Activated B cell treated with CpG ODN at 0.5 μM for 24 hours (primary cell): ENCODE data around the gene PPIL3. TPM values are rescaled to one million over a fixed set of nuclear protein-coding genes. Genes with fewer than 3 reads are reported as not detected.

Source experiments
- ATAC-seq: fragments of 200-7000 bp; cut with Tn5 transposase; one replicate; pipeline ENCODE4 v1.10.0; 2021; ENCODE audit warnings: low read depth, mild to moderate bottlenecking, moderate library complexity
- CTCF ChIA-PET: fragments of 350-600 bp; sonication (Branson Sonifier 250); formaldehyde crosslinking; loops from one replicate; lab custom pipeline; 2021; ENCODE audit warnings: antibody characterized with exemption; lab: Charles Lee
- POLR2A ChIA-PET: fragments of 350-600 bp; sonication (Branson Sonifier 250); formaldehyde crosslinking; loops from one replicate; lab custom pipeline; 2021; ENCODE audit warnings: antibody characterized with exemption; lab: Charles Lee
- DNase-seq: peaks from one replicate; pipeline ENCODE4 v3.0.0; 2022
- H3K27ac Mint-ChIP-seq: one replicate; pipeline ENCODE4 v1.8.0; 2020; ENCODE audit warnings: mixed read lengths
- H3K27me3 Mint-ChIP-seq: one replicate; pipeline ENCODE4 v1.8.0; 2021; ENCODE audit warnings: mixed read lengths
- H3K36me3 Mint-ChIP-seq: one replicate; pipeline ENCODE4 v1.8.0; 2021; ENCODE audit warnings: low read depth, mixed read lengths
- H3K4me1 Mint-ChIP-seq: one replicate; pipeline ENCODE4 v1.8.0; 2021; ENCODE audit warnings: mixed read lengths
- H3K4me3 Mint-ChIP-seq: one replicate; pipeline ENCODE4 v1.8.0; 2020; ENCODE audit warnings: mild to moderate bottlenecking, mixed read lengths
- H3K9me3 Mint-ChIP-seq: one replicate; pipeline ENCODE4 v1.8.0; 2020; ENCODE audit warnings: mixed read lengths
- intact Hi-C: fragments of 100-400 bp; cut with micrococcal nuclease; formaldehyde crosslinking; loops from one replicate; pipeline ENCODE4 v1.15.1; 2024
- total RNA-seq: library from RNA; stranded (reverse); gene quantifications from 2 replicates; pipeline ENCODE4 v1.2.3, GENCODE V29; 2022
- TF ChIP-seq, protein P1 (sequence below): fragments of 200-600 bp; IDR thresholded peaks from one replicate; pipeline ENCODE4 v1.8.0; 2022; ENCODE audit warnings: antibody characterized with exemption, mild to moderate bottlenecking

Gene PPIL3
- total RNA-seq, 1 donor from 2014 or later = 52.5 TPM

- ChIA-PET POLR2A (interaction anchor here (0.5 kb wide), 1 partner anchor 306 kb away, joined by 4 read pairs; no protein-coding TSS in a partner anchor), CTCF (interaction anchor here (1.7 kb wide), 1 partner anchor 264 kb away, joined by 3 read pairs; no protein-coding TSS in a partner anchor)
- intact Hi-C loops = no loop called here
- H3K27me3 Mint-ChIP-seq = no peaks in the 10 kb centered on the region
- TF ChIP-seq, protein P1, sequence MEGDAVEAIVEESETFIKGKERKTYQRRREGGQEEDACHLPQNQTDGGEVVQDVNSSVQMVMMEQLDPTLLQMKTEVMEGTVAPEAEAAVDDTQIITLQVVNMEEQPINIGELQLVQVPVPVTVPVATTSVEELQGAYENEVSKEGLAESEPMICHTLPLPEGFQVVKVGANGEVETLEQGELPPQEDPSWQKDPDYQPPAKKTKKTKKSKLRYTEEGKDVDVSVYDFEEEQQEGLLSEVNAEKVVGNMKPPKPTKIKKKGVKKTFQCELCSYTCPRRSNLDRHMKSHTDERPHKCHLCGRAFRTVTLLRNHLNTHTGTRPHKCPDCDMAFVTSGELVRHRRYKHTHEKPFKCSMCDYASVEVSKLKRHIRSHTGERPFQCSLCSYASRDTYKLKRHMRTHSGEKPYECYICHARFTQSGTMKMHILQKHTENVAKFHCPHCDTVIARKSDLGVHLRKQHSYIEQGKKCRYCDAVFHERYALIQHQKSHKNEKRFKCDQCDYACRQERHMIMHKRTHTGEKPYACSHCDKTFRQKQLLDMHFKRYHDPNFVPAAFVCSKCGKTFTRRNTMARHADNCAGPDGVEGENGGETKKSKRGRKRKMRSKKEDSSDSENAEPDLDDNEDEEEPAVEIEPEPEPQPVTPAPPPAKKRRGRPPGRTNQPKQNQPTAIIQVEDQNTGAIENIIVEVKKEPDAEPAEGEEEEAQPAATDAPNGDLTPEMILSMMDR = no peak
- peaks cover 67% of the 10 kb centered on the region for H3K36me3 Mint-ChIP-seq
- ATAC-seq (no peak), DNase-seq (no peak)
- H3K27ac Mint-ChIP-seq = no peak overlapping the region
- H3K9me3 Mint-ChIP-seq = no peaks in the 10 kb centered on the region
- H3K4me1 Mint-ChIP-seq = no peaks in the 10 kb centered on the region
- H3K4me3 Mint-ChIP-seq = no peak overlapping the region
These were observed 24.8 kb upstream of the PPIL3 start for GRCh38 chr2:200913654-200914053.

- Mint-ChIP-seq H3K4me3 (no peak overlapping the region), H3K27ac (no peak overlapping the region), H3K27me3 (no peaks in the 10 kb centered on the region), H3K9me3 (no peaks in the 10 kb centered on the region), H3K36me3 (peaks cover 60% of the 10 kb centered on the region), H3K4me1 (no peaks in the 10 kb centered on the region)
- no peak for ATAC-seq
- DNase-seq = no peak
- TF ChIP-seq, protein P1 = no peak
- ChIA-PET CTCF (no interaction called here), POLR2A (interaction anchor here (0.7 kb wide), 2 partner anchors 50 to 150 kb away, joined by 10 to 12 read pairs; no protein-coding TSS in a partner anchor)
- intact Hi-C loops = loop anchor here (5.0 kb wide), 1 partner anchor 32 kb away; no protein-coding TSS in a partner anchor
These were observed 21.1 kb upstream of the PPIL3 start for GRCh38 chr2:200909958-200910357.

DNA sequence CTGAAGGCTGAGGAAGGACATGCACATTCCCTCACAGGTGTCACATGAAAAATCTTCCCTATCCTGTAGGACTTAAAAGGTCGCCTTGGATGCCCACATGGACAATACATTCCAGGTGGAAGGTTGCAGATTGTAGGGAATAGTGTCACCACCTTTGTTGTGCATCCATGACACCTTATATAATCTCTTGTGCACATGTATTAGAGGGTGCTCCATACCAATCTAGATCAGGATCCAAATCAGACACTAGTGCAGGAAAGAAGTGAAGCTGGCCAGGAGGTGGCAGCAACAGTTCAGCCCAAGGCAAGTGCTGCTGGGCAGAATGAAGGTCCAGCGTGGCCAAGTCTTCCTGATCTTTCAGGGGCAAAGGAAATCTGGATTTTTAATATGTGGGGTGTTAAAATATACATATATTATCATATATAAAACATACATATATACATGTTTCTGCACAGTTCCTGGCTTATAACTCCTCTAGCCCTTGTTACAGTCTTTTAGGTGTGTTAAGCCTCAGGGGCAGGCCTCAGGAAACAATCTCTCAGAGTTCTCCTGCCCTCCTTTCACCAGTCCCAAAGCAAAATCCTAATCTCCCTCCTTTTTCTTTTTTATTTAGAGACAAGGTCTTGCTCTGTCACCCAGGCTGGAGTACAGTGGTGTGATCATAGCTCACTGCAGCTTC lies 16.9 kb upstream of the PPIL3 start:
- H3K4me1 Mint-ChIP-seq = peaks cover 4% of the 10 kb centered on the region
- no peak overlapping the region for H3K4me3 Mint-ChIP-seq
- H3K9me3 Mint-ChIP-seq = no peaks in the 10 kb centered on the region
- TF ChIP-seq, protein P1 = no peak
- H3K36me3 Mint-ChIP-seq = peaks cover 60% of the 10 kb centered on the region
- ATAC-seq (no peak), DNase-seq (no peak)
- intact Hi-C loops = loop anchor here (1.0 to 5.0 kb wide), 5 partner anchors 37 to 327 kb away; partner anchors contain the start of gene ORC2
- no peaks in the 10 kb centered on the region for H3K27me3 Mint-ChIP-seq
- peak overlapping the region; percentile 35 for H3K27ac Mint-ChIP-seq
- ChIA-PET POLR2A (interaction anchor here (0.6 to 1.2 kb wide), 4 partner anchors 16 to 328 kb away, joined by 3 to 4 read pairs (median 4); partner anchors contain the start of gene NIF3L1), CTCF (interaction anchor here (0.8 to 5.1 kb wide), 14 partner anchors 13 to 336 kb away, joined by 3 to 41 read pairs (median 3); partner anchors contain the start of genes CASP10 and NIF3L1)

GRCh38 chr2:200901459-200902072 lies 12.7 kb upstream of the PPIL3 start:
- Mint-ChIP-seq H3K27ac (peak overlapping the region; percentile 38), H3K4me1 (peaks cover 4% of the 10 kb centered on the region), H3K36me3 (peaks cover 74% of the 10 kb centered on the region), H3K9me3 (no peaks in the 10 kb centered on the region), H3K4me3 (no peak overlapping the region), H3K27me3 (no peaks in the 10 kb centered on the region)
- intact Hi-C loops = loop anchor here (1.0 to 5.0 kb wide), 8 partner anchors 12 to 461 kb away; partner anchors contain the start of genes NIF3L1 and PPIL3
- POLR2A ChIA-PET = interaction anchor here (0.7 to 1.5 kb wide), 4 partner anchors 62 to 331 kb away, joined by 3 to 6 read pairs (median 3); partner anchors contain the start of gene ORC2
- TF ChIP-seq, protein P1 = peak; percentile 30
- CTCF ChIA-PET = interaction anchor here (0.6 to 1.6 kb wide), 8 partner anchors 168 to 331 kb away, joined by 3 to 21 read pairs (median 3); no protein-coding TSS in a partner anchor
- ATAC-seq (peak; percentile 100), DNase-seq (no peak)
